ENCODE results near the gene CYFIP2. TPM values are rescaled to one million over a fixed set of nuclear protein-coding genes. Genes with fewer than 3 reads are reported as not detected.
"Not testable (repeated sequence)": the region's sequence is repeated elsewhere in the genome, so short reads cannot be mapped to it uniquely, and the experiment has no call there.

The CYFIP2 gene
- total and polyA plus RNA-seq, 2 donors, result 98.9 to 102 TPM

- Histone ChIP-seq H3K36me3 (ENCODE audit: control insufficient read depth in 2 of 2, insufficient read depth in 2 of 2, low read length in 1 of 2) (peaks cover 46 to 90% of the 10 kb centered on the region in 2 donors), H3K4me3 (ENCODE audit: low read length in 2 of 2) (no peak overlapping the region), H3K9me3 (ENCODE audit: control insufficient read depth in 2 of 2, insufficient read depth in 1 of 2, low read length in 1 of 2) (no peaks in the 10 kb centered on the region), H3K27ac (ENCODE audit: low read depth in 1 of 2, low read length in 1 of 2) (no peak overlapping the region), H3K4me1 (ENCODE audit: control insufficient read depth in 2 of 2, insufficient read depth in 2 of 2, low read length in 2 of 2) (peaks cover 3 to 11% of the 10 kb centered on the region in 2 donors), H3K27me3 (ENCODE audit: control insufficient read depth in 2 of 2, insufficient read depth in 1 of 2, low read length in 1 of 2) (no peaks in the 10 kb centered on the region)
- DNase-seq (ENCODE audit: low read depth in 6 of 9, low spot score in 9 of 9), result no peak
- 96% methylated on average over 6 of the region's 6 CpGs for WGBS
These were observed 40.2 kb upstream of the CYFIP2 start for GRCh38 chr5:157225469-157226422.

GRCh38 chr5:157230610-157231009 is 35.3 kb upstream of the CYFIP2 start:
- no peak for DNase-seq (ENCODE audit: low read depth in 6 of 9, low spot score in 9 of 9)
- H3K9me3 ChIP-seq (ENCODE audit: control insufficient read depth in 2 of 2, insufficient read depth in 1 of 2, low read length in 1 of 2), result no peaks in the 10 kb centered on the region
- no peak overlapping the region for H3K4me3 ChIP-seq (ENCODE audit: low read length in 2 of 2)
- no peaks in the 10 kb centered on the region for H3K4me1 ChIP-seq (ENCODE audit: control insufficient read depth in 2 of 2, insufficient read depth in 2 of 2, low read length in 2 of 2)
- no peak overlapping the region for H3K27ac ChIP-seq (ENCODE audit: low read depth in 1 of 2, low read length in 1 of 2)
- H3K36me3 ChIP-seq (ENCODE audit: control insufficient read depth in 2 of 2, insufficient read depth in 2 of 2, low read length in 1 of 2), result peaks cover 39 to 89% of the 10 kb centered on the region in 2 donors
- H3K27me3 ChIP-seq (ENCODE audit: control insufficient read depth in 2 of 2, insufficient read depth in 1 of 2, low read length in 1 of 2), result no peaks in the 10 kb centered on the region

GRCh38 chr5:157232706-157233105 is 33.2 kb upstream of the CYFIP2 start:
- Histone ChIP-seq H3K36me3 (ENCODE audit: control insufficient read depth in 2 of 2, insufficient read depth in 2 of 2, low read length in 1 of 2) (peaks cover 51 to 90% of the 10 kb centered on the region in 2 donors), H3K4me3 (ENCODE audit: low read length in 2 of 2) (no peak overlapping the region), H3K27me3 (ENCODE audit: control insufficient read depth in 2 of 2, insufficient read depth in 1 of 2, low read length in 1 of 2) (no peaks in the 10 kb centered on the region), H3K27ac (ENCODE audit: low read depth in 1 of 2, low read length in 1 of 2) (no peak overlapping the region), H3K9me3 (ENCODE audit: control insufficient read depth in 2 of 2, insufficient read depth in 1 of 2, low read length in 1 of 2) (no peaks in the 10 kb centered on the region), H3K4me1 (ENCODE audit: control insufficient read depth in 2 of 2, insufficient read depth in 2 of 2, low read length in 2 of 2) (no peaks in the 10 kb centered on the region)
- DNase-seq (ENCODE audit: low read depth in 6 of 9, low spot score in 9 of 9), result no peak
- WGBS, result 81% methylated on average over 6 of the region's 6 CpGs

GRCh38 chr5:157233515-157233914 is 32.4 kb upstream of the CYFIP2 start:
- Histone ChIP-seq H3K4me3 (ENCODE audit: low read length in 2 of 2) (no peak overlapping the region), H3K4me1 (ENCODE audit: control insufficient read depth in 2 of 2, insufficient read depth in 2 of 2, low read length in 2 of 2) (no peaks in the 10 kb centered on the region), H3K9me3 (ENCODE audit: control insufficient read depth in 2 of 2, insufficient read depth in 1 of 2, low read length in 1 of 2) (no peaks in the 10 kb centered on the region), H3K27me3 (ENCODE audit: control insufficient read depth in 2 of 2, insufficient read depth in 1 of 2, low read length in 1 of 2) (no peaks in the 10 kb centered on the region), H3K27ac (ENCODE audit: low read depth in 1 of 2, low read length in 1 of 2) (no peak overlapping the region), H3K36me3 (ENCODE audit: control insufficient read depth in 2 of 2, insufficient read depth in 2 of 2, low read length in 1 of 2) (peaks cover 59 to 92% of the 10 kb centered on the region in 2 donors)
- DNase-seq (ENCODE audit: low read depth in 6 of 9, low spot score in 9 of 9), result no peak
- 72% methylated on average over 3 of the region's 3 CpGs for WGBS

- Histone ChIP-seq H3K9me3 (ENCODE audit: control insufficient read depth in 2 of 2, insufficient read depth in 1 of 2, low read length in 1 of 2) (no peaks in the 10 kb centered on the region), H3K27me3 (ENCODE audit: control insufficient read depth in 2 of 2, insufficient read depth in 1 of 2, low read length in 1 of 2) (no peaks in the 10 kb centered on the region), H3K4me3 (ENCODE audit: low read length in 2 of 2) (no peak overlapping the region), H3K36me3 (ENCODE audit: control insufficient read depth in 2 of 2, insufficient read depth in 2 of 2, low read length in 1 of 2) (peaks cover 74 to 93% of the 10 kb centered on the region in 2 donors), H3K27ac (ENCODE audit: low read depth in 1 of 2, low read length in 1 of 2) (no peak overlapping the region), H3K4me1 (ENCODE audit: control insufficient read depth in 2 of 2, insufficient read depth in 2 of 2, low read length in 2 of 2) (no peaks in the 10 kb centered on the region)
- over 99% methylated on average over 3 of the region's 3 CpGs for WGBS
- no peak for DNase-seq (ENCODE audit: low read depth in 6 of 9, low spot score in 9 of 9)
These were observed 29.5 kb upstream of the CYFIP2 start for GRCh38 chr5:157236423-157236822.

GRCh38 chr5:157241483-157241882 is 24.4 kb upstream of the CYFIP2 start:
- Histone ChIP-seq H3K4me3 (ENCODE audit: low read length in 2 of 2) (no peak overlapping the region), H3K9me3 (ENCODE audit: control insufficient read depth in 2 of 2, insufficient read depth in 1 of 2, low read length in 1 of 2) (no peaks in the 10 kb centered on the region), H3K36me3 (ENCODE audit: control insufficient read depth in 2 of 2, insufficient read depth in 2 of 2, low read length in 1 of 2) (peaks cover 85 to 97% of the 10 kb centered on the region in 2 donors), H3K27ac (ENCODE audit: low read depth in 1 of 2, low read length in 1 of 2) (no peak overlapping the region), H3K27me3 (ENCODE audit: control insufficient read depth in 2 of 2, insufficient read depth in 1 of 2, low read length in 1 of 2) (no peaks in the 10 kb centered on the region), H3K4me1 (ENCODE audit: control insufficient read depth in 2 of 2, insufficient read depth in 2 of 2, low read length in 2 of 2) (no peaks in the 10 kb centered on the region)
- 93% methylated on average over 4 of the region's 4 CpGs for WGBS
- no peak for DNase-seq (ENCODE audit: low read depth in 6 of 9, low spot score in 9 of 9)

- H3K27me3 ChIP-seq (ENCODE audit: control insufficient read depth in 2 of 2, insufficient read depth in 1 of 2, low read length in 1 of 2); DNase-seq (ENCODE audit: low read depth in 6 of 9, low spot score in 9 of 9); H3K9me3 ChIP-seq (ENCODE audit: control insufficient read depth in 2 of 2, insufficient read depth in 1 of 2, low read length in 1 of 2); H3K27ac ChIP-seq (ENCODE audit: low read depth in 1 of 2, low read length in 1 of 2); H3K4me3 ChIP-seq (ENCODE audit: low read length in 2 of 2): not testable (repeated sequence)
- Histone ChIP-seq H3K36me3 (ENCODE audit: control insufficient read depth in 2 of 2, insufficient read depth in 2 of 2, low read length in 1 of 2) (peaks cover 76 to 96% of the 10 kb centered on the region in 2 donors), H3K4me1 (ENCODE audit: control insufficient read depth in 2 of 2, insufficient read depth in 2 of 2, low read length in 2 of 2) (peaks cover 5 to 10% of the 10 kb centered on the region in 2 donors)
- 76% methylated on average over 7 of the region's 7 CpGs for WGBS
These were observed 21.2 kb upstream of the CYFIP2 start for GRCh38 chr5:157244704-157245103.

GRCh38 chr5:157245476-157245875 is 20.4 kb upstream of the CYFIP2 start:
- H3K27me3 ChIP-seq (ENCODE audit: control insufficient read depth in 2 of 2, insufficient read depth in 1 of 2, low read length in 1 of 2), result no peaks in the 10 kb centered on the region
- no peak overlapping the region for H3K27ac ChIP-seq (ENCODE audit: low read depth in 1 of 2, low read length in 1 of 2)
- no peak for DNase-seq (ENCODE audit: low read depth in 6 of 9, low spot score in 9 of 9)
- WGBS, result 96% methylated on average over 4 of the region's 4 CpGs
- H3K4me3 ChIP-seq (ENCODE audit: low read length in 2 of 2), result no peak overlapping the region
- peaks cover 5 to 10% of the 10 kb centered on the region in 2 donors for H3K4me1 ChIP-seq (ENCODE audit: control insufficient read depth in 2 of 2, insufficient read depth in 2 of 2, low read length in 2 of 2)
- peaks cover 74 to 96% of the 10 kb centered on the region in 2 donors for H3K36me3 ChIP-seq (ENCODE audit: control insufficient read depth in 2 of 2, insufficient read depth in 2 of 2, low read length in 1 of 2)
- H3K9me3 ChIP-seq (ENCODE audit: control insufficient read depth in 2 of 2, insufficient read depth in 1 of 2, low read length in 1 of 2), result no peaks in the 10 kb centered on the region

GRCh38 chr5:157245886-157246285 is 20.0 kb upstream of the CYFIP2 start:
- no peak overlapping the region for H3K27ac ChIP-seq (ENCODE audit: low read depth in 1 of 2, low read length in 1 of 2)
- WGBS, result 98% methylated on average over 4 of the region's 4 CpGs

More at GRCh38 chr5:157245886-157246285, 20.0 kb upstream of the CYFIP2 start:
- H3K27me3 ChIP-seq (ENCODE audit: control insufficient read depth in 2 of 2, insufficient read depth in 1 of 2, low read length in 1 of 2), result no peaks in the 10 kb centered on the region
- H3K9me3 ChIP-seq (ENCODE audit: control insufficient read depth in 2 of 2, insufficient read depth in 1 of 2, low read length in 1 of 2), result no peaks in the 10 kb centered on the region
- peaks cover 5 to 10% of the 10 kb centered on the region in 2 donors for H3K4me1 ChIP-seq (ENCODE audit: control insufficient read depth in 2 of 2, insufficient read depth in 2 of 2, low read length in 2 of 2)
- H3K4me3 ChIP-seq (ENCODE audit: low read length in 2 of 2), result no peak overlapping the region
- peaks cover 72 to 98% of the 10 kb centered on the region in 2 donors for H3K36me3 ChIP-seq (ENCODE audit: control insufficient read depth in 2 of 2, insufficient read depth in 2 of 2, low read length in 1 of 2)
- DNase-seq (ENCODE audit: low read depth in 6 of 9, low spot score in 9 of 9), result no peak
